Right lobe of liver (tissue), 6 donors: Measurements from ENCODE around the gene TLX1. TPM values are rescaled to one million over a fixed set of nuclear protein-coding genes. Genes with fewer than 3 reads are reported as not detected.

ENCODE experiments used
- ATAC-seq, 4 donors: fragments of 200-7000 bp; cut with Tn5 transposase; one replicate each; pipeline ENCODE4 v1.9.1; 2020; ENCODE audit warnings: mild to moderate bottlenecking in 4 of 4, moderate library complexity in 4 of 4
- DNase-seq, 3 donors: peaks; one replicate each; pipeline ENCODE4 v3.0.0-alpha.2; 2020
- H3K27ac ChIP-seq, 3 donors: fragments of 200-600 bp; one replicate each; pipeline ENCODE4 v1.8.0; 2022
- H3K27me3 ChIP-seq, 2 donors: fragments of 200-600 bp; one replicate each; pipeline ENCODE4 v1.8.0; 2022
- H3K36me3 ChIP-seq, 4 donors: fragments of 200-600 bp; sonication (generic) in 1 of 4; one replicate each; pipeline versions ENCODE4 v1.5.1 to v1.8.0; 2017 to 2022; ENCODE audit warnings: control low read depth in 1 of 4
- H3K4me1 ChIP-seq, 4 donors: fragments of 200-600 bp; sonication (generic) in 1 of 4; one replicate each; pipeline versions ENCODE4 v1.5.1 to v1.8.0; 2017 to 2022; ENCODE audit warnings: control low read depth in 1 of 4
- H3K4me3 ChIP-seq, 3 donors: fragments of 200-600 bp; one replicate each; pipeline ENCODE4 v1.8.0; 2022
- H3K9me3 ChIP-seq, 4 donors: fragments of 200-600 bp; sonication (generic) in 1 of 4; one replicate each; pipeline versions ENCODE4 v1.5.1 to v1.8.0; 2017 to 2022; ENCODE audit warnings: control low read depth in 1 of 4
- POLR2A ChIP-seq: fragments of 450-650 bp; IDR thresholded peaks from one replicate; pipeline ENCODE4 v1.6.1; 2017; ENCODE audit warnings: antibody characterized with exemption, mild to moderate bottlenecking
- WGBS: methylation state at CpG from one replicate; pipeline ENCODE4 v1.1.6; 2018; ENCODE audit warnings: low coverage, low lambda C conversion rate; ENCODE audit not compliant: insufficient coverage; ENCODE audit errors: missing lambda C conversion rate; 5-methylcytosine and 5-hydroxymethylcytosine counted together
- intact Hi-C, 2 donors: fragments of 100-400 bp; cut with DNase I; formaldehyde crosslinking; loops; one replicate each; pipeline versions ENCODE4 v1.11.2 to v1.14.1; 2022
- total RNA-seq, 6 experiments: library from RNA; depleted of rRNA in 2 of 6; stranded (reverse); fragments of >200 nt in 2 of 6; fragmentation: NEBNext Ultra II Directional in 3 of 6; extraction: Animal tissue kit (Norgen Biotek cat#: 25700) in 3 of 6; gene quantifications; one replicate each; pipeline versions ENCODE4 v1.1.0 to v1.2.4, GENCODE V29; 2016 to 2023
- TF ChIP-seq, protein P1 (sequence below), 4 donors: fragments of 200-600 bp in 3 of 4; fragments of 450-650 bp in 1 of 4; IDR thresholded peaks; one replicate each; pipeline versions ENCODE4 v1.5.1 to v1.8.0; 2016 to 2022; ENCODE audit warnings: antibody characterized with exemption in 4 of 4, mild to moderate bottlenecking in 2 of 4
- donor health status: DM: no; HTN: yes; CAD: no.
- donor health status: DM: no; HTN: no; CAD: no.
- donor health status: DM: no; HTN: no; CAD: no.
- donor health status: DM: no; HTN: yes; CAD: no.
- donor health status: DM: no; HTN: yes; CAD: no.

TLX1 gene
- total RNA-seq, 6 experiments from 2014 or later = 0.12 to 0.60 (median 0.27) TPM

DNA sequence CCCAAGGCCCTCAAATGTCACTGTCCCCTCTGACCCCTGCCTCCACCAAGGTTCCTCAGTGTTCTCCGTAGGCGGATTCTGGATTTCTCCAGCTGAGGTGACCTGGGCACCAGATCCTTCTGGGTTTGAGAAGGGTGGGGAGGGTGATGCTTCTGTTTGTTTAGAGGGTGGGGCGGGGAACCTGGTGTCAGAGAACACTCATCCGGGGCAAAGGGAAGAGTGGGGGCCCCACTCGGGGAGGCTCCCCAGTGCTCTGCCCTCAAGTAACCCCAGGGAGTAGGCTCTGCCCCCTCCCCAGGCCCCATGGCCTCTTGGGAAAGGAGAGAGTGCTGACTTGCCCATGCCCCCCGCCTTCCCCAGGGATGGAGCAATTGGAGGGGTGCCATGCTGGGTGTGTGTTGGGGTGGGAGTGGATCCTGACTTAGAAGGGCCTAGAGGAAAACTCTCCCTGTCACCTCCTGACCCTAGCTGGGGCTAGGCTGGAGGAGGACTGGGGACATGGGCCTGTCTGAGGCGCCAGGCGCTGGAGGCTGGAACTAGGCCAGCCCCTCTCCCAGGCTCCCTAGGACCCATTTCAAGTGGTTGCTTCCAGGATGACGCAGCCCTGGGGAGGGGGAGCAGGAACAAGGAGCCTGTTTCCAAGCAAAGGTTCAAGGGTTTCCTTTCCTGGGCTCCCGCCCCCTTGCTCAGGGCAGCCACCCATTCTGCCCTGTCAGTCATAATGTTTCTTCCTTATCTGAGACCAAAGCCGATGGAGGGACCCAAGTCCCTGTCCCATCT is 41.4 kb upstream of the TLX1 start:
- Histone ChIP-seq H3K4me3 (no peak overlapping the region), H3K9me3 (no peaks in the 10 kb centered on the region), H3K36me3 (no peaks in the 10 kb centered on the region), H3K4me1 (peaks cover 0 to 4% (median 0%) of the 10 kb centered on the region in 4 donors), H3K27ac (no peak overlapping the region), H3K27me3 (no peaks in the 10 kb centered on the region)
- intact Hi-C loops = no loop called here
- 100% methylated on average over 2 of the region's 11 CpGs for WGBS
- DNase-seq (no peak), ATAC-seq (no peak)
- TF ChIP-seq POLR2A = no peak

GRCh38 chr10:101090597-101090996 is 40.5 kb upstream of the TLX1 start:
- intact Hi-C loops = no loop called here
- TF ChIP-seq POLR2A = no peak
- TF ChIP-seq, protein P1, sequence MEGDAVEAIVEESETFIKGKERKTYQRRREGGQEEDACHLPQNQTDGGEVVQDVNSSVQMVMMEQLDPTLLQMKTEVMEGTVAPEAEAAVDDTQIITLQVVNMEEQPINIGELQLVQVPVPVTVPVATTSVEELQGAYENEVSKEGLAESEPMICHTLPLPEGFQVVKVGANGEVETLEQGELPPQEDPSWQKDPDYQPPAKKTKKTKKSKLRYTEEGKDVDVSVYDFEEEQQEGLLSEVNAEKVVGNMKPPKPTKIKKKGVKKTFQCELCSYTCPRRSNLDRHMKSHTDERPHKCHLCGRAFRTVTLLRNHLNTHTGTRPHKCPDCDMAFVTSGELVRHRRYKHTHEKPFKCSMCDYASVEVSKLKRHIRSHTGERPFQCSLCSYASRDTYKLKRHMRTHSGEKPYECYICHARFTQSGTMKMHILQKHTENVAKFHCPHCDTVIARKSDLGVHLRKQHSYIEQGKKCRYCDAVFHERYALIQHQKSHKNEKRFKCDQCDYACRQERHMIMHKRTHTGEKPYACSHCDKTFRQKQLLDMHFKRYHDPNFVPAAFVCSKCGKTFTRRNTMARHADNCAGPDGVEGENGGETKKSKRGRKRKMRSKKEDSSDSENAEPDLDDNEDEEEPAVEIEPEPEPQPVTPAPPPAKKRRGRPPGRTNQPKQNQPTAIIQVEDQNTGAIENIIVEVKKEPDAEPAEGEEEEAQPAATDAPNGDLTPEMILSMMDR (IDR thresholded peaks at IDR 0.05) = no peak

DNA sequence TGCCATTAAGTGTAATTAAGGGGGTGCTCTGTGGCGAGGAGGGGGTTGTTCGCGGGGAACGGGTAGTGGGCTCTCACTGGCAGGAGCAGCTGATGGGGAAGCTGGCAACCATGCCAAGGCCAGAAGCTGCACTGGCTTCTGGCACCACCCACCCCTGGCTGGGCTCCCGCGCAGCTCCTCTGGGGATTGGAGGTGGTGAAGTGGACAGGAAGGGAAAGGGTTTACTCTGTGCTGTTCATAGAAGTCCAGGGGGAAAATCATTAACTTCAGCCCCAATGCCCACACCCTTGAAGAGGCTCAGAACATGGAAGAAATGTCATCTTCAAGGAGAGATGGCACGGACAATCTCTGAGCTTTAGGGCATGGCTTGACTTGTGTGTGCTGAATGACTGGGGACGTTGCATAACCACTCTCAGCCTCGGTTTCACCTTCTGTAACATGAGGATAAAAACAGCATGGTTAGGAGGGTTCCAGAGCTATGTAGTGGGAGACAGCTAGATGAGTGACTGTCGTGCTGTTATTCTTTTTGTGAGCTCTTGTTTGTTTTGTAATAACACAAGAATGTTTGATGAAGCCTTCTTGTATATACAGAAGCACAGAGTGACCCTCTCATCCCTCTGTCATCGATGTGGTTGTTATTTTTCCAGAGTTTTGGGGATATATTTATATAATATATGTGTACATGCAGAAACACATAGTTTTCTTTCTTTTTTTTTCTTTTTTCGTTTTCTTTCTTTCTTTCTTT is 39.4 kb upstream of the TLX1 start:
- peaks cover 0 to 4% (median 0%) of the 10 kb centered on the region in 4 donors for H3K4me1 ChIP-seq
- TF ChIP-seq POLR2A = no peak
- TF ChIP-seq, protein P1 (IDR thresholded peaks at IDR 0.05) = no peak
- ATAC-seq (no peak), DNase-seq (no peak)
- intact Hi-C loops = no loop called here
- no peaks in the 10 kb centered on the region for H3K9me3 ChIP-seq
- no peaks in the 10 kb centered on the region for H3K27me3 ChIP-seq
- WGBS = 38% methylated on average over 10 of the region's 12 CpGs
- no peak overlapping the region for H3K4me3 ChIP-seq
- no peaks in the 10 kb centered on the region for H3K36me3 ChIP-seq
- no peak overlapping the region for H3K27ac ChIP-seq

More at GRCh38 chr10:101090597-101090996, 40.5 kb upstream of the TLX1 start:
- Histone ChIP-seq H3K36me3 (no peaks in the 10 kb centered on the region), H3K4me3 (no peak overlapping the region), H3K4me1 (peaks cover 0 to 4% (median 0%) of the 10 kb centered on the region in 4 donors), H3K9me3 (no peaks in the 10 kb centered on the region), H3K27me3 (no peaks in the 10 kb centered on the region), H3K27ac (no peak overlapping the region)
- DNase-seq = no peak
- 86% methylated on average over 5 of the region's 5 CpGs for WGBS
- ATAC-seq = no peak

DNA sequence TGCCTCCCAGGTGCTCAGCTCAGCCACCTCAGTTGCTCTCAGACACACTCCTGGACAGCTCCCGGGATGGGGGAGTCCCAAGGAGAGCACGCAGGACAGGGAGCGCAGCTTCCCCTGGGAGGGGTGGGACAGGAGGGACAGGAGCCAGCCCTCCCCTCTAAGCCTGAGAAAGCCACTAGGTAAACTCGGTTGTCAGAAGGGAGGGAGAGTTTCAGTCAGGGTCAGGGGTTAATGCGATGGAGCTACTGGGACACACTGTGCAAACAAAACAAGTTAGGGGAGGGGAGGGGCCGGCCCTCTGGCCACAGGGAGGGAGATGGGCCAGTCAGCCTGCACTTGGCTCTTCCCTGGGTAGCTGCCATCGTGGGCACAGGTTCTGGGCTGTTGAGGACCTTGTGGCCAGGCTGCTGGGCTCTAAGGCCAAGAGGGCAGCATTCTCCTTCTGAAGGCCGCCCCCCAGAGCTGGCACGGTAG is 38.2 kb upstream of the TLX1 start:
- peak in 1 of 3 donors; percentile 70 for DNase-seq
- TF ChIP-seq, protein P1 (IDR thresholded peaks at IDR 0.05) = no peak
- TF ChIP-seq POLR2A = no peak
- Histone ChIP-seq H3K4me3 (no peak overlapping the region), H3K4me1 (peaks cover 0 to 4% (median 0%) of the 10 kb centered on the region in 4 donors), H3K27ac (no peak overlapping the region), H3K9me3 (no peaks in the 10 kb centered on the region), H3K27me3 (no peaks in the 10 kb centered on the region), H3K36me3 (no peaks in the 10 kb centered on the region)
- ATAC-seq = peak; percentile 33 to 82 (median 56)
- WGBS = 25% methylated on average over 3 of the region's 9 CpGs
- intact Hi-C loops = no loop called here
